Smooth muscle cell of the coronary artery (primary cell): ENCODE data around the gene TSGA10. TPM values are rescaled to one million over a fixed set of nuclear protein-coding genes. Genes with fewer than 3 reads are reported as not detected.

Experiments used
- total RNA-seq: library from RNA; depleted of rRNA; stranded (reverse); fragments of >200 nt; gene quantifications from 2 replicates; pipeline ENCODE4 v1.2.3, GENCODE V29; 2014; ENCODE audit warnings: low replicate concordance

TSGA10 gene, protein sequence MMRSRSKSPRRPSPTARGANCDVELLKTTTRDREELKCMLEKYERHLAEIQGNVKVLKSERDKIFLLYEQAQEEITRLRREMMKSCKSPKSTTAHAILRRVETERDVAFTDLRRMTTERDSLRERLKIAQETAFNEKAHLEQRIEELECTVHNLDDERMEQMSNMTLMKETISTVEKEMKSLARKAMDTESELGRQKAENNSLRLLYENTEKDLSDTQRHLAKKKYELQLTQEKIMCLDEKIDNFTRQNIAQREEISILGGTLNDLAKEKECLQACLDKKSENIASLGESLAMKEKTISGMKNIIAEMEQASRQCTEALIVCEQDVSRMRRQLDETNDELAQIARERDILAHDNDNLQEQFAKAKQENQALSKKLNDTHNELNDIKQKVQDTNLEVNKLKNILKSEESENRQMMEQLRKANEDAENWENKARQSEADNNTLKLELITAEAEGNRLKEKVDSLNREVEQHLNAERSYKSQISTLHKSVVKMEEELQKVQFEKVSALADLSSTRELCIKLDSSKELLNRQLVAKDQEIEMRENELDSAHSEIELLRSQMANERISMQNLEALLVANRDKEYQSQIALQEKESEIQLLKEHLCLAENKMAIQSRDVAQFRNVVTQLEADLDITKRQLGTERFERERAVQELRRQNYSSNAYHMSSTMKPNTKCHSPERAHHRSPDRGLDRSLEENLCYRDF
- 2.3 and 2.5 TPM in 2 replicates for total RNA-seq

DNA sequence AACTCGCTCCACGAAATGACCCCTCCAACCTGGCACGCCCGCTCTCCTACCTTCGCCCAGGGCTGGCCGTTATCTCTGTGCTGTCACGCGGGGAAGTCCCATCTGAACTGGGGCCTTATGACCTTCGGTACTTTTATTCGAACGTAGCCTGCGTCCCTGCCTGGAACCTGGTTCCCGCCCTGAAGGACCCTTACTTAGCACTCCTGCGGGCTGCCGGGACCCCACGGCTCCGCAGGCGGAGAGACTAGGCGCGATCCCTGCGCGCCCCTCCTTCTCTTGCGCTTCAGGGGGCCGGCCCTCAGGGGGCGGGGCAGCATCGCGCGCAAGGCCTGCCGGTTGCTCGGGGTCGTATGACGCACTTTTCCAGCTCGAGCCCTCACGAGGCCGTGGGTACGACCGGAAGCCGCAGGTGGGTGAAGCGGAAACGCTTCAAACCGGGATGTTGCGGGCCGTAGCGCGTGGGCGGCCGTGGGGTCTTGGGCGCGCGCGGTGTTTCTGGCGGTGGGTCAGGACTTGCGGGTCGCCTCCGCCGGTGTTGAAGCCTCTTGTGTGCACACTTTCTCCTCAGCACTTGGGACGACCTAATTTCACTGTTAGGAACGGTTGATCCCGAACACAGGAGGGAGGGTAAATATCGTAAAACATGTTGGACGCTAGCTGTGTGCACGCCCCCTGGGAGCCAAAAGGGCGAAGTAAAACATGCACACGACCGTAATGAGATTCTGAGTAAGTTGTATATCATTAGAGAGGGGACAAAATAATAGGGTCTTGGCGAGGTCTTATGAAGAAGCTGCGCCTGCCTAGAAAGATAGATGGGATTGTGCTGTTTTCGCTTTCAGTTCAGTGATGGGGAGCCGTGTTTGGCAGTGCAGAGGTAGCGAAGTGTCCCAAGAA is at the start of gene TSGA10, which contains the start of gene LIPT1:
Gene TSGA10, minus strand, starts transcription at position 300 of the 894 bp plus-strand sequence. CDS start 45,503 bp downstream, outside the sequence.
Gene LIPT1, plus strand, starts transcription at position 325 of the 894 bp plus-strand sequence. CDS start 6,991 bp downstream, outside the sequence.

DNA sequence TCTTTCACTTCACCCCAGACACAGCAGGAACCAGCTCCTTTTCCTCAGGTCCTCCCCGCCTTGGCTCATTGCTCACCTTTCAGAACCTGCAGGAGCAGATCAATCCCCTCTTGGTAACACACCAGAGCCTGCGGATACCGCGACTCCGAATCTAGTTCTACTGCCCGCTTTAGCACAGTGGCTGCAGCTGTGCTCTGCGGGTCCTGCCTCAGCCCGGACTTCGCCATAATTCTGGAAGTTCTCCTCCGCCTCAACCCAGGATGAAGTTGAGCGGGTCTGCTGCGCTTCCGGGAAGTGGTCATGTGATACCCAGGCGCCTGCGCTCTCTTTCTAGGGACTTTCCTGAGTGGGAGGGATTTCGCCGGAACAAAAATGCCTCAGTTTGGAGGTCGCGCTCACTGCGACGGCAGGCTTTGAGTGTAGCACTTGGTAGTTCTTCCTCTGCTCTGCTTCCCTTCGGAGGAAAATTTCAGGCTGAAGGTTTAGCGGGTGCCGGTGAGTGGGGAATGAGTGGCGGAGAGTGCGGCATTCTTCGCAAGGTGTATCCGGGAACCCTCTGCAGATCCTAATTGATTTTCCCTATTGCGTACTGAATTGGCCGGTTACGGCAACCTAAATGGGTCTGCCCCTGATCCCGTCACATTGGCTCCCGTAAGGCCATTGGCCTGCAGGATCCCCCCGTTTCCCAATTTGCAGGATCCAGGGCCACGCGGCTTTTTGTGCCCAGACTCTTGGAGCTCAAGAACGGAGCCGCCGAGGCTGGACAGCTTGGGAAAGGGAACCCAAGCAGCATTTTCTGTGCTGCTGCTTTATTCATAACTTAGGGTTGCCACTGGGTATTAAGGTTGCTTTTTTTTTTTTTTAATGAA is 26.2 kb upstream of the TSGA10 start, which contains the start of the genes MITD1 and MRPL30:
Gene MITD1, minus strand, starts transcription at position 304 of the 869 bp plus-strand sequence. Its CDS starts 77 bp downstream, at position 227.
Gene MRPL30, plus strand, starts transcription at position 430 of the 869 bp plus-strand sequence. CDS start 5,020 bp downstream, outside the sequence.

DNA sequence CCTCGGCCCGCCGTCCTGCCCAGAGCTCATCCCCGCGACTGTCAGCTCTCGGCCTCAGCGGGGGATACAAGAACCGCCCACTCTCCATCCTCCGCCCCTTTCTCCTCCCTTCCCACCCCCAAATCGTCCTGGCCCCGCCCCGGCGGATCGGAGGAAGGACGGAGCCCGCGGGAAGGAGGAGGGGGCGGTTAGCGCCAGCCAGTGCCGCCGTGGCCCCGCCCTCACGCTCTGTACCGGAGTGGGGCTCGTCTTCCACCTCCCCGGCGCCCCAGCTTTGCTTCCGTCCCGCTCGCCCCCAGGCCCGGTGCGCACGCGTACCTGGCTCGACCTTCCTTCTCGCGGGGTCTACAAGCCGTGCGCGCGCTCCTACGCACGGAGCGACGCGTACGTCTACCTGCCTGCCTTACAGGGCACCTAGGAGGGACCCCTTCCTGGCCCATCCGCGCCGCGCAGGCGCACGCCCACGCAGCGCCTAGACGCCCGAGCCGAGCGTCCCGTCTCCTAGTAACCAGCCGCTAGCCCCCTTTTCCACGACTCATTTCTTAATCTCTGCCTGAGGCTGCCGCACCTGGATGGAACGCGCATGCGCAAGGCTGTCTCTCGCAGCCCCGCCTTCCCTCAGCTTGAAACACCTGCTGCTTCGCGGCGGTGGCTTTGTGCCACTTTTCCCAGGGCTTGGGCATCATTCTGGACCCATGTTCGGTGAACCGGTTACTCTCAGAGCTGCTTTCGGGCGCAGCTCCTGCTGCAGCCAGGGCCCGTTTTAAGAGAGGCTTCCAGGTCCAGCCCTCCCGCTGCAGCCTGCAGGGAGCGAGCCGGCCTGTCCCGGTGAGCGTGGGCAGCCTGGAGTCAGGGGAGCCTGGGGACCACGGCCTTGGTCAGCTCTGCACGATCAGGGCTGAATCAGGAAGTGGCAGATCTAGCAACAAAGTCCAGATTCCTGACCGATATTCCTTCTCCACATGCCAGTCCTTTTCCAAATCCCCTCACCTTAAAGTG is 13.3 kb downstream of the TSGA10 start, which contains the start of gene C2orf15:
Gene C2orf15, plus strand, starts transcription at position 598 of the 999 bp plus-strand sequence. CDS start 8,852 bp downstream, outside the sequence.

Other genes with a start within 250 kb of the TSGA10 start
- 1.2 TPM in 1 of 2 replicates, not detected in the other for gene CRACDL, start 218.7 kb downstream of the TSGA10 start, total RNA-seq
- gene C2orf15, start 13.2 kb downstream of the TSGA10 start, total RNA-seq = 0.12 TPM in 1 of 2 replicates, not detected in the other
- 3.7 and 8.0 TPM in 2 replicates for gene LIPT1, start within 50 bp of the TSGA10 start, total RNA-seq
- gene MITD1, start 26.1 kb upstream of the TSGA10 start, total RNA-seq = 18.9 and 28.9 TPM in 2 replicates
- 13.6 and 31.0 TPM in 2 replicates for gene MRPL30, start 26.2 kb upstream of the TSGA10 start, total RNA-seq
- gene LYG2, start 100.7 kb upstream of the TSGA10 start, total RNA-seq = not detected in 2 replicates
- not detected in 2 replicates for gene LYG1, start 146.3 kb upstream of the TSGA10 start, total RNA-seq
- gene TXNDC9, start 181.4 kb upstream of the TSGA10 start, total RNA-seq = 8.2 and 41.6 TPM in 2 replicates
- 22.8 and 23.9 TPM in 2 replicates for gene EIF5B, start 182.4 kb upstream of the TSGA10 start, total RNA-seq